IPS DF 6.9 (cell line): ENCODE data around the gene ZNF304.

Experiments
- DNase-seq: peaks from one replicate; pipeline ENCODE4 v3.0.0-alpha.2; 2013; ENCODE audit warnings: low read depth, low spot score
- H3K27ac ChIP-seq: one replicate; pipeline ENCODE4 v1.5.1; 2013; ENCODE audit warnings: low read length, control low read depth
- H3K27me3 ChIP-seq: 2 replicates; pipeline ENCODE4 v1.6.1; 2013; ENCODE audit warnings: mild to moderate bottlenecking, low read length; ENCODE audit not compliant: control insufficient read depth, insufficient read depth
- H3K36me3 ChIP-seq: 2 replicates; pipeline ENCODE4 v1.6.1; 2013; ENCODE audit warnings: low read length; ENCODE audit not compliant: control insufficient read depth, insufficient read depth
- H3K4me1 ChIP-seq: 2 replicates; pipeline ENCODE4 v1.6.1; 2013; ENCODE audit warnings: low read length; ENCODE audit not compliant: control insufficient read depth, insufficient read depth
- H3K4me3 ChIP-seq: 2 replicates; pipeline ENCODE4 v1.5.1; 2013; ENCODE audit warnings: mild to moderate bottlenecking, low read length
- H3K9me3 ChIP-seq: 2 replicates; pipeline ENCODE4 v1.6.1; 2013; ENCODE audit warnings: low read length, inconsistent platforms; ENCODE audit not compliant: control insufficient read depth, insufficient read depth
- WGBS: extraction: QIAGEN DNeasy Blood & Tissue Kit; methylation state at CpG from one replicate; pipeline ENCODE4 v1.1.7; 2013; ENCODE audit warnings: mixed read lengths, missing lambda C conversion rate; ENCODE audit not compliant: insufficient read length, insufficient coverage; 5-methylcytosine and 5-hydroxymethylcytosine counted together

Gene ZNF304

DNA sequence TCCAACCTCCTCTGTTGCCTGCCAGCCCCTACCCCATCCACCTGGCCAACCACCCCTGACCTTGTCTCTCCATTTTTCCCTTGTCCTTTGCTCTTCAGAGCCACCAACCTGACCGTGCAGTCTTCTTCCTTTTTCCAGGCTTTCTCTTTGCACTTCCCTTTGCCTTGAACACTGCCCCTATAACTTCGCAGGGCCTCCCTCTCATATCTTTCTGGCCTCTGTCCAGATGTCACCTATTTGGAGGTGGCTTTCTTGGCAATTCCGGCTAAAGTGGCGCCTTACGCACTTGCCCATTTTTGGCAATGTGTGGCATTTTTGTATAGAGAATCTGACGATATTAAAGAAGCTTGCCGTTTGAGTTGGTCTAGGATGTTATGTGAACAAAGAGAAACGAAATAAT is 30.0 kb upstream of the ZNF304 start:
- no CpG with 5 or more reads among the region's 8 CpGs for WGBS
- DNase-seq: no peak
- H3K4me1 ChIP-seq: no peaks in the 10 kb centered on the region
- H3K36me3 ChIP-seq: no peaks in the 10 kb centered on the region
- no peaks in the 10 kb centered on the region for H3K9me3 ChIP-seq
- peak overlapping the region; percentile 66; the same call in 1 of the 2 replicates for H3K4me3 ChIP-seq
- H3K27me3 ChIP-seq: no peaks in the 10 kb centered on the region
- H3K27ac ChIP-seq: no peak overlapping the region

DNA sequence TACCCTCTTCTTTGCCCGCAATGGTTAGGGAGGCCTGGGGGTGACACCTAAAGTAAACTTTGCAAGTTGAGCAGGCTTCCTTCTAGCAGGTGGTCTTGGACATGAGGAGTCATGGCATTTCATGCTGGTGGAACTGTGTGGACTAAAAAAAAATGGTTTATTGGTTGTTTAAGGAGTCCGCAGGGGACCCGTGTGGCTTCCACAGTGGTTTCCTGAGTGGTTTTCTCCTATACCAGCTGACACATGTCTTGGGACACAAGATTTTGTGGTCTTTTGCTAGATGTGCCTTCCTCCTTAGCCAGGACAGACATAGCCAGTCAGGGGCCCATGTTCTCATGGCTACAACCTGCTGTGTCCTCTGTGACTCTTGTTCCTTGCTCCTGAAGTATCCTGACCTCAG is 29.3 kb upstream of the ZNF304 start:
- Histone ChIP-seq H3K36me3 (peaks cover 2% of the 10 kb centered on the region; the same call in 1 of the 2 replicates), H3K27me3 (no peaks in the 10 kb centered on the region), H3K27ac (no peak overlapping the region), H3K4me1 (no peaks in the 10 kb centered on the region), H3K4me3 (no peak overlapping the region), H3K9me3 (no peaks in the 10 kb centered on the region)
- no CpG with 5 or more reads among the region's 3 CpGs for WGBS
- DNase-seq: no peak

DNA sequence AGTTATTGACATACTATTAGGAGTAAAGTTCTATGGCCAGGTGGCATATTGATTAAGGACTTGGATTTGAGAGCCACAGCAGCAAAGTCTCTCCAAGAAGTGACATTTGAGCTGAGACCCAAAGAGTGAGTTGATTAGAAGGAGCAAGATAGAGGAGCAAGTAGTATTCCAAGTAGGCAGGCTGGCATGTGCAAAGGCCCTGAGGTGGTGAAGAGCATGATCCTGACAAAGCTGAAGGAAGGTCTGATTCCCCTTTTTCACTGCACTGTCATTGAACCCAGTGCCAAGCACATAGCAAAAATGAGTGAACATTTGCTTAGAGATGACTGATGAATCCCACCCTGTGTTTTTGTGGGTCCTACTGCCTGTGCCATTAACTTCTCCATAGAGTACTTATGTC is 26.1 kb upstream of the ZNF304 start:
- no peaks in the 10 kb centered on the region for H3K9me3 ChIP-seq
- H3K27ac ChIP-seq: no peak overlapping the region
- H3K4me3 ChIP-seq: no peak overlapping the region
- peaks cover 12% of the 10 kb centered on the region; the same call in 1 of the 2 replicates for H3K36me3 ChIP-seq
- H3K4me1 ChIP-seq: no peaks in the 10 kb centered on the region
- no peak for DNase-seq
- no peaks in the 10 kb centered on the region for H3K27me3 ChIP-seq

DNA sequence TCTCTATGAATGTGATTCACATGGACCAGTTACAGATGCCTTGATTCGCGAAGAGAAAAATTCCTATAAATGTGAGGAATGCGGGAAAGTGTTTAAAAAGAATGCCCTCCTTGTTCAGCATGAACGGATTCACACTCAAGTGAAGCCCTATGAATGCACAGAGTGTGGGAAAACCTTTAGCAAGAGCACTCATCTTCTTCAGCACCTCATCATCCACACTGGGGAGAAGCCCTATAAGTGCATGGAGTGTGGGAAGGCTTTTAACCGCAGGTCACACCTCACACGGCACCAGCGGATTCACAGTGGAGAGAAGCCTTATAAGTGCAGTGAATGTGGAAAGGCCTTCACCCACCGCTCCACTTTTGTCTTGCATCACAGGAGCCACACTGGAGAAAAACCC is 23.1 kb upstream of the ZNF304 start:
- no peaks in the 10 kb centered on the region for H3K27me3 ChIP-seq
- H3K9me3 ChIP-seq: no peaks in the 10 kb centered on the region
- no peak for DNase-seq
- H3K4me1 ChIP-seq: no peaks in the 10 kb centered on the region
- H3K27ac ChIP-seq: no peak overlapping the region
- peaks cover 12% of the 10 kb centered on the region; the same call in 1 of the 2 replicates for H3K36me3 ChIP-seq
- no peak overlapping the region for H3K4me3 ChIP-seq
- no CpG with 5 or more reads among the region's 8 CpGs for WGBS

DNA sequence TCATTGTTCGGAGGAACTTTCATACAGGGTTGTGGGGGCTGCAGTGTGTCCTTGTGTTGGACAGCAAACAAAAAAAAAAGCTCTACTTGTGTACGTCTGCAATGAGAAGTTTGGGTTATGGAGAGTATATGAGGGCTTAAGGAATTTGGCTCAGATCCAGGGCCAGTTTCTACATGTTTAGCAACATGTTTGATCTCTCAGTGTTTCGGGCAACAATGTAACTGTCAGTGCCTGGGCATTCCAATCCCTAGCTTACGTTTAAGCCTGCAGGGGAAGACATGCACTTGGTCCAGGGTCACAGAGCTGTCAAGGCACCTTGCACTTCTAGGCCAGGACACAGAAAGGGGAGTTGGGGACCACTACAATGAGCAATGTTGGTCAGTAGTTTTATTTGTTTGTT is 16.9 kb upstream of the ZNF304 start:
- no peaks in the 10 kb centered on the region for H3K9me3 ChIP-seq
- no peaks in the 10 kb centered on the region; the same call in 1 of the 2 replicates for H3K36me3 ChIP-seq
- no peak overlapping the region for H3K27ac ChIP-seq
- WGBS: no CpG with 5 or more reads among the region's 4 CpGs
- DNase-seq: no peak
- H3K4me1 ChIP-seq: no peaks in the 10 kb centered on the region
- H3K27me3 ChIP-seq: no peaks in the 10 kb centered on the region
- no peak overlapping the region for H3K4me3 ChIP-seq

DNA sequence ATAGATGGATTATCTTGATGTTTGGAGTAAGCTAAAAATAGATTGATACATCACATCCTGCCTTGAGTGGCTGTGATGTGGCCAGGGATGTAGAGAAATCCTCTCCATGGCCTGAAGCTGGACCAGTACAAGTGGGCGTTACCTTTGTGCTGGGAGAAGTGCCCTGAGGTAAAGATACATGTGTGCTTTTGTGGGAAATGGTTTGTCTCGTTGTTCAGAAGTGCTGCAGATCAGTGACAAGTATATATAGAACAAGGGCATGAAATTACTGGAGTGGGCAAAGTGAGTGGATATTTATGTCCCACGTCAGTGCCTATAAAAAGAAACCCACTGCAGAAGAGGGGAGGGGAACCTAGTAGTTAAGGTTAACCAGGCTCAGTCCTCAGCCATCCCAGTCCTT is 12.2 kb upstream of the ZNF304 start:
- DNase-seq: no peak
- Histone ChIP-seq H3K36me3 (no peaks in the 10 kb centered on the region), H3K9me3 (no peaks in the 10 kb centered on the region), H3K27me3 (no peaks in the 10 kb centered on the region), H3K27ac (no peak overlapping the region), H3K4me1 (no peaks in the 10 kb centered on the region), H3K4me3 (no peak overlapping the region)
- no CpG with 5 or more reads among the region's 3 CpGs for WGBS

DNA sequence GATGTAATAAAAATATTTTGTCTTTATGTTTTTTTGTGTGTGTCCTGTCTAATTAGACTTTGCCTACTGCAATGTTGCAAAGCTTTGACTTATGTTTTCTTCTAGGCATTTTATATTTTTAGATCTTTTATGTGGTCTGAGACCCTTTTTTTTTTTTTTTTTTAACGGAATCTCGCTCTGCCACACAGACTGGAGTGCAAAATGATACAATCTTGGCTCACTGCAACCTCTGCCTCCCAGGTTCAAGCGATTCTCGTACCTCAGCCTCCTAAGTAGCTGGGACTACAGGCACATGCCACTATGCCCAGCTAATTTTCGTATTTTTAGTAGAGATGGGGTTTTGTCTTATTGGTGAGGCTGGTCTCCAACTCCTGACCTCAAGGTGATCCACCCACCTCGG is 8.5 kb upstream of the ZNF304 start:
- H3K4me1 ChIP-seq: no peaks in the 10 kb centered on the region
- DNase-seq: no peak
- WGBS: no CpG with 5 or more reads among the region's 6 CpGs
- H3K9me3 ChIP-seq: no peaks in the 10 kb centered on the region
- H3K27ac ChIP-seq: no peak overlapping the region
- no peak overlapping the region for H3K4me3 ChIP-seq
- no peaks in the 10 kb centered on the region for H3K27me3 ChIP-seq
- no peaks in the 10 kb centered on the region for H3K36me3 ChIP-seq

DNA sequence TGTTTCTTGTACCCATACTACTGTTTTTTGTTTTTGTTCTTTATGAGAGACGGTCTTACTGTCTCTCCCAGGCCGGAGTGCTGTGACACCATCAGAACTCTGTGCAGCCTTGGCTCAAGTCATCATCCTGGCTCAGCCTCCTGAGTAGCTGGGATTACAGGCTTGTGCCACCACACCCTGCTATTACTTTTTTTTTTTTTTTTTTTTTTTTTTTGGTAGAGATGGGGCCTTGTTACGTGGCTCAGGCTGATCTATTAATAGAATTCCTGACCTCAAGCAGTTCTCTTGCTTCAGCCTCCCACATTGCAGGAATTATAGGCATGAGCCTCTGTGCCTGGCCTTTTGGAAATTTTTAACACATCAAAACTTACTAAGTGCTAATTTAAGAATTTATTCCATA is 2.9 kb upstream of the ZNF304 start:
- WGBS: no CpG with 5 or more reads among the region's 3 CpGs
- Histone ChIP-seq H3K9me3 (no peaks in the 10 kb centered on the region), H3K36me3 (no peaks in the 10 kb centered on the region), H3K4me1 (no peaks in the 10 kb centered on the region), H3K27me3 (no peaks in the 10 kb centered on the region), H3K27ac (no peak overlapping the region), H3K4me3 (no peak overlapping the region)
- DNase-seq: no peak

DNA sequence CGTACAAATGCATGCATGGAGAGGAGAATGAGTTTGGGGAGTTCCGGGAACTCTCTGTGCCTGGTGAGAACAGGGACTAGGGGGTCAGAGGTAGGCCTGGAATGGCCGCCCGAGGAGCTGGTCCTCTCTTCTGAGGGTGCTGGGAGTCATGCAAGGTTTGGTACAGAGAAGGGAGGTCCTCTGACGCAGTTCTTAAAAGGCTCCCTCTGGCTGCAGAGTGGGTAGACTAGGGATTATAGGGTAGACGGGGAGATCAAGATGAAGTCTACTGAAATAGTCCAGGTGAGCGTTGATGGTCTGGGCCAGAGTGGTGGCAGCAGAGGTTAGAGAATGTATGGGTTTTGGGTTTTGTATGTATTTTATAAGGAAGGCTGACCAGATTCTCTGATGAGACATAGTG is 796 bp downstream of the ZNF304 start:
- no peaks in the 10 kb centered on the region for H3K4me1 ChIP-seq
- no peaks in the 10 kb centered on the region for H3K9me3 ChIP-seq
- no peak for DNase-seq
- peak overlapping the region; percentile 87; the same call in 1 of the 2 replicates for H3K4me3 ChIP-seq
- peaks cover 17% of the 10 kb centered on the region; the same call in 1 of the 2 replicates for H3K36me3 ChIP-seq
- H3K27ac ChIP-seq: no peak overlapping the region
- no CpG with 5 or more reads among the region's 7 CpGs for WGBS
- no peaks in the 10 kb centered on the region for H3K27me3 ChIP-seq

DNA sequence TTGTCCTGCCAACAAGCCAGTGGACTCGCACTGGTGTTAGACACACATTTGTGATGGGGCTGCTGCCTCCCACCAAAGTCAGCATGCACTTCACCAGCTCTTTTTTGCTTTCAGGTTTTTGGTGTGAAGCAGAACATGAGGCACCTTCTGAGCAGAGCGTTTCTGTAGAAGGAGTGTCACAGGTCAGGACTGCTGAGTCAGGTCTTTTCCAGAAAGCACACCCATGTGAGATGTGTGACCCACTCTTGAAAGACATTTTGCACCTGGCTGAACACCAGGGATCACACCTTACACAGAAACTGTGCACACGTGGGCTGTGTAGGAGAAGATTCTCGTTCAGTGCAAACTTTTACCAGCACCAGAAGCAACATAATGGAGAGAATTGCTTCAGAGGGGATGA is 4.8 kb downstream of the ZNF304 start:
- no CpG with 5 or more reads among the region's 4 CpGs for WGBS
- DNase-seq: no peak
- Histone ChIP-seq H3K4me1 (no peaks in the 10 kb centered on the region), H3K9me3 (no peaks in the 10 kb centered on the region), H3K27me3 (no peaks in the 10 kb centered on the region), H3K36me3 (peaks cover 23% of the 10 kb centered on the region; the same call in 1 of the 2 replicates), H3K4me3 (no peak overlapping the region), H3K27ac (no peak overlapping the region)

DNA sequence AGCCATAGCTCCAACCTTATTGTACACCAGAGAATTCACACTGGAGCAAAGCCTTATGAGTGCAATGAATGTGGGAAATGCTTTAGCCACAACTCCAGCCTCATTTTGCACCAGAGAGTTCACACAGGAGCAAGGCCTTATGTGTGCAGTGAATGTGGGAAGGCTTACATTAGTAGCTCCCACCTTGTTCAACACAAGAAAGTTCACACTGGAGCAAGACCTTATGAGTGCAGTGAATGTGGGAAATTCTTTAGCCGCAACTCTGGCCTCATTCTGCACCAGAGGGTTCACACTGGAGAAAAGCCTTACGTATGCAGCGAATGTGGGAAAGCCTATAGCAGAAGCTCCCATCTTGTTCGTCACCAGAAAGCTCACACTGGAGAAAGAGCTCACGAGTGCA is 6.3 kb downstream of the ZNF304 start:
- Histone ChIP-seq H3K27ac (no peak overlapping the region), H3K4me1 (no peaks in the 10 kb centered on the region), H3K9me3 (no peaks in the 10 kb centered on the region), H3K4me3 (no peak overlapping the region), H3K36me3 (peaks cover 23% of the 10 kb centered on the region; the same call in 1 of the 2 replicates), H3K27me3 (no peaks in the 10 kb centered on the region)
- DNase-seq: no peak
- no CpG with 5 or more reads among the region's 5 CpGs for WGBS
